IPS-20b (cell line): Measurements from ENCODE around the gene NEURL4.
A peak's percentile ranks its signal among the peaks of the same experiment; 100 is the strongest.

ENCODE experiments used
- H3K27ac ChIP-seq: one replicate; pipeline ENCODE4 v1.5.1; 2013; ENCODE audit warnings: low read length
- H3K27me3 ChIP-seq: 2 replicates; pipeline ENCODE4 v1.6.1; 2013; ENCODE audit warnings: mild to moderate bottlenecking, low read length, inconsistent platforms; ENCODE audit not compliant: insufficient read depth
- H3K36me3 ChIP-seq: 2 replicates; pipeline ENCODE4 v1.6.1; 2013; ENCODE audit warnings: low read depth, mild to moderate bottlenecking, inconsistent platforms, low read length, moderate library complexity; ENCODE audit not compliant: insufficient read depth
- H3K4me1 ChIP-seq: 2 replicates; pipeline ENCODE4 v1.6.1; 2013; ENCODE audit warnings: mild to moderate bottlenecking, control low read depth, inconsistent platforms, low read length, moderate library complexity; ENCODE audit not compliant: insufficient read depth
- H3K4me3 ChIP-seq: 2 replicates; pipeline ENCODE4 v1.5.1; 2013; ENCODE audit warnings: mild to moderate bottlenecking, low read length, inconsistent platforms
- H3K9ac ChIP-seq: 2 replicates; pipeline ENCODE4 v1.6.1; 2013; ENCODE audit warnings: low read depth, mild to moderate bottlenecking, inconsistent platforms, low read length, moderate library complexity
- H3K9me3 ChIP-seq: 2 replicates; pipeline ENCODE4 v1.6.1; 2013; ENCODE audit warnings: mild to moderate bottlenecking, low read depth, low read length, inconsistent platforms; ENCODE audit not compliant: insufficient read depth

NEURL4 gene

GRCh38 chr17:7317161-7317803 is 11.9 kb downstream of the NEURL4 start:
- Histone ChIP-seq H3K9me3 (no peaks in the 10 kb centered on the region), H3K9ac (no peak overlapping the region), H3K27ac (no peak overlapping the region), H3K4me1 (no peaks in the 10 kb centered on the region), H3K4me3 (no peak overlapping the region), H3K36me3 (peaks cover 72% of the 10 kb centered on the region), H3K27me3 (no peaks in the 10 kb centered on the region)

- Histone ChIP-seq H3K4me3 (peak overlapping the region; percentile 87), H3K9me3 (no peaks in the 10 kb centered on the region), H3K9ac (peak overlapping the region; percentile 86), H3K4me1 (no peaks in the 10 kb centered on the region), H3K36me3 (peaks cover 71% of the 10 kb centered on the region), H3K27me3 (no peaks in the 10 kb centered on the region), H3K27ac (no peak overlapping the region)
These were observed 13.4 kb downstream of the NEURL4 start for GRCh38 chr17:7315570-7316235.

- H3K4me3 ChIP-seq, result peak within 1 kb of the TSS; percentile 87
- H3K27me3 ChIP-seq, result no peaks in the 10 kb centered on the region
- H3K9me3 ChIP-seq, result no peaks in the 10 kb centered on the region
- H3K9ac ChIP-seq, result peak within 1 kb of the TSS; percentile 86
- H3K27ac ChIP-seq, result no peak within 1 kb of the TSS
- peaks cover 72% of the 10 kb centered on the region for H3K36me3 ChIP-seq
- no peaks in the 10 kb centered on the region for H3K4me1 ChIP-seq
These were observed 14.2 kb downstream of the NEURL4 start, which contains the start of gene GPS2 for GRCh38 chr17:7314719-7315569. GPS2 (minus strand) TSS chr17:7315360; CDS start chr17:7315052, 308 bp downstream.

- Histone ChIP-seq H3K27me3 (no peaks in the 10 kb centered on the region), H3K36me3 (peaks cover 81% of the 10 kb centered on the region), H3K4me1 (peaks cover 4% of the 10 kb centered on the region; the same call in 1 of the 2 replicates), H3K9me3 (no peaks in the 10 kb centered on the region), H3K9ac (peak overlapping the region; percentile 86), H3K4me3 (peak overlapping the region; percentile 87), H3K27ac (no peak overlapping the region)
These were observed 15.0 kb downstream of the NEURL4 start for GRCh38 chr17:7313890-7314718.

- H3K27me3 ChIP-seq, result no peaks in the 10 kb centered on the region
- H3K9me3 ChIP-seq, result no peaks in the 10 kb centered on the region
- H3K9ac ChIP-seq, result no peak overlapping the region
- no peak overlapping the region; the same call in 1 of the 2 replicates for H3K4me3 ChIP-seq
- H3K36me3 ChIP-seq, result peaks cover 77% of the 10 kb centered on the region
- H3K27ac ChIP-seq, result no peak overlapping the region
- peaks cover 5% of the 10 kb centered on the region; the same call in 1 of the 2 replicates for H3K4me1 ChIP-seq
These were observed 15.8 kb downstream of the NEURL4 start for GRCh38 chr17:7313088-7313889.

GRCh38 chr17:7312432-7313087 is 16.6 kb downstream of the NEURL4 start:
- peaks cover 5% of the 10 kb centered on the region; the same call in 1 of the 2 replicates for H3K4me1 ChIP-seq
- H3K9ac ChIP-seq, result no peak overlapping the region
- no peak overlapping the region for H3K27ac ChIP-seq
- H3K4me3 ChIP-seq, result no peak overlapping the region
- H3K9me3 ChIP-seq, result no peaks in the 10 kb centered on the region
- H3K36me3 ChIP-seq, result peaks cover 70% of the 10 kb centered on the region
- H3K27me3 ChIP-seq, result no peaks in the 10 kb centered on the region

- H3K9ac ChIP-seq, result no peak overlapping the region
- peaks cover 61% of the 10 kb centered on the region for H3K36me3 ChIP-seq
- H3K9me3 ChIP-seq, result no peaks in the 10 kb centered on the region
- no peaks in the 10 kb centered on the region for H3K27me3 ChIP-seq
- no peak overlapping the region for H3K4me3 ChIP-seq
- no peak overlapping the region for H3K27ac ChIP-seq
- H3K4me1 ChIP-seq, result peaks cover 5% of the 10 kb centered on the region; the same call in 1 of the 2 replicates
These were observed 17.9 kb downstream of the NEURL4 start for GRCh38 chr17:7311110-7311705.

- peak overlapping the region; percentile 96 for H3K4me3 ChIP-seq
- peaks cover 5% of the 10 kb centered on the region; the same call in 1 of the 2 replicates for H3K4me1 ChIP-seq
- no peak overlapping the region for H3K27ac ChIP-seq
- H3K9me3 ChIP-seq, result no peaks in the 10 kb centered on the region
- peak overlapping the region; percentile 99; the same call in 1 of the 2 replicates for H3K9ac ChIP-seq
- no peaks in the 10 kb centered on the region for H3K27me3 ChIP-seq
- H3K36me3 ChIP-seq, result peaks cover 55% of the 10 kb centered on the region
These were observed 19.5 kb downstream of the NEURL4 start for GRCh38 chr17:7309628-7310027.

GRCh38 chr17:7308625-7309433 is 20.3 kb downstream of the NEURL4 start:
- Histone ChIP-seq H3K27ac (peak overlapping the region; percentile 80), H3K9ac (peak overlapping the region; percentile 99), H3K4me3 (peak overlapping the region; percentile 96), H3K9me3 (no peaks in the 10 kb centered on the region), H3K27me3 (no peaks in the 10 kb centered on the region), H3K4me1 (peaks cover 5% of the 10 kb centered on the region; the same call in 1 of the 2 replicates), H3K36me3 (peaks cover 50% of the 10 kb centered on the region)
